HG03066 (cell line): ENCODE results near the gene DENND1A.

Source experiments
- ATAC-seq: cut with Tn5 transposase; IDR thresholded peaks from one replicate; pipeline ENCODE4 v1.9.1; 2021; ENCODE audit warnings: low read depth; ENCODE audit not compliant: unreplicated experiment

The DENND1A gene

GRCh38 chr9:123478967-123479602, 450.8 kb downstream of the DENND1A start:
- no peak for ATAC-seq

GRCh38 chr9:123478160-123478559, 451.8 kb downstream of the DENND1A start:
- ATAC-seq, result no peak

- no peak for ATAC-seq
Measured at GRCh38 chr9:123475407-123475806, 454.5 kb downstream of the DENND1A start.

- no peak for ATAC-seq
Measured at GRCh38 chr9:123472862-123473614, 456.9 kb downstream of the DENND1A start.

GRCh38 chr9:123471843-123472570, 457.9 kb downstream of the DENND1A start:
- no peak for ATAC-seq

- no peak for ATAC-seq
Measured at GRCh38 chr9:123470991-123471770, 458.7 kb downstream of the DENND1A start.

GRCh38 chr9:123470121-123470782, 459.7 kb downstream of the DENND1A start:
- no peak for ATAC-seq

- no peak for ATAC-seq
Measured at GRCh38 chr9:123469282-123469681, 460.6 kb downstream of the DENND1A start.

- ATAC-seq, result no peak
Measured at GRCh38 chr9:123468541-123468940, 461.4 kb downstream of the DENND1A start.

- ATAC-seq, result no peak
Measured at GRCh38 chr9:123465304-123465703, 464.6 kb downstream of the DENND1A start.

- no peak for ATAC-seq
Measured at GRCh38 chr9:123460091-123460490, 469.8 kb downstream of the DENND1A start.

- no peak for ATAC-seq
Measured at GRCh38 chr9:123457583-123457982, 472.3 kb downstream of the DENND1A start.

- no peak for ATAC-seq
Measured at GRCh38 chr9:123456011-123456410, 473.9 kb downstream of the DENND1A start.

- no peak for ATAC-seq
Measured at GRCh38 chr9:123455187-123455586, 474.7 kb downstream of the DENND1A start.

GRCh38 chr9:123454361-123454760, 475.6 kb downstream of the DENND1A start:
- ATAC-seq, result no peak

GRCh38 chr9:123453831-123454321, 476.1 kb downstream of the DENND1A start:
- no peak for ATAC-seq

- ATAC-seq, result no peak
Measured at GRCh38 chr9:123453076-123453667, 476.8 kb downstream of the DENND1A start.

GRCh38 chr9:123450996-123451395, 478.9 kb downstream of the DENND1A start:
- ATAC-seq, result no peak

GRCh38 chr9:123450098-123450770, 479.7 kb downstream of the DENND1A start:
- ATAC-seq, result no peak
